Brain microvascular endothelial cell (primary cell): ENCODE results near the gene STRN4.
"Not testable (repeated sequence)": the region's sequence is repeated elsewhere in the genome, so short reads cannot be mapped to it uniquely, and the experiment has no call there.

Source experiments
- DNase-seq: peaks from one replicate; pipeline ENCODE4 v3.0.0-alpha.2; 2020
- H3K27ac ChIP-seq: fragments of 250-450 bp; sonication (Bioruptor Pico); 2 replicates; pipeline ENCODE4 v1.5.1; 2020; ENCODE audit warnings: mild to moderate bottlenecking, moderate library complexity
- H3K27me3 ChIP-seq: fragments of 250-450 bp; sonication (Bioruptor Pico); replicated peaks from 2 replicates; pipeline ENCODE4 v1.5.1; 2020; ENCODE audit warnings: mild to moderate bottlenecking
- H3K36me3 ChIP-seq: fragments of 250-450 bp; sonication (Bioruptor Pico); replicated peaks from 2 replicates; pipeline ENCODE4 v1.5.1; 2020; ENCODE audit warnings: mild to moderate bottlenecking
- H3K4me3 ChIP-seq: 2 replicates; pipeline ENCODE4 v1.5.1; 2011; ENCODE audit warnings: low read depth, mild to moderate bottlenecking, control low read depth, low read length, moderate library complexity
- CTCF ChIP-seq: IDR thresholded peaks from 2 replicates; pipeline ENCODE4 v1.5.1; 2011; ENCODE audit warnings: low read depth, mild to moderate bottlenecking, moderate library complexity, low read length, control low read depth, inconsistent platforms; ENCODE audit errors: missing control alignments
- in situ Hi-C: cut with HindIII; loops from 2 replicates; pipeline ENCODE4 v1.10.0; 2017; ENCODE audit warnings: low sequenced_read_pairs, low pct_ligation_motif_present

STRN4 gene

GRCh38 chr19:46762245-46762890, 16.1 kb upstream of the STRN4 start:
- Histone ChIP-seq H3K4me3 (no peak overlapping the region), H3K36me3 (no peaks in the 10 kb centered on the region), H3K27me3 (no peaks in the 10 kb centered on the region), H3K27ac (no peak overlapping the region)
- in situ Hi-C loops, result no loop called here
- TF ChIP-seq CTCF, result no peak
- DNase-seq, result no peak

- Histone ChIP-seq H3K4me3 (no peak overlapping the region), H3K36me3 (peaks cover 7% of the 10 kb centered on the region), H3K27me3 (no peaks in the 10 kb centered on the region), H3K27ac (no peak overlapping the region)
- in situ Hi-C loops, result no loop called here
- no peak for TF ChIP-seq CTCF
- no peak for DNase-seq
Measured at GRCh38 chr19:46761418-46761831, 15.2 kb upstream of the STRN4 start.

GRCh38 chr19:46760897-46761296, 14.6 kb upstream of the STRN4 start:
- H3K27me3 ChIP-seq, H3K4me3 ChIP-seq, DNase-seq, H3K27ac ChIP-seq, in situ Hi-C loops: not testable (repeated sequence)
- H3K36me3 ChIP-seq, result peaks cover 11% of the 10 kb centered on the region

GRCh38 chr19:46760363-46760762, 14.1 kb upstream of the STRN4 start:
- no peak overlapping the region for H3K4me3 ChIP-seq
- TF ChIP-seq CTCF, result no peak
- H3K36me3 ChIP-seq, result peaks cover 11% of the 10 kb centered on the region
- in situ Hi-C loops, result no loop called here
- H3K27me3 ChIP-seq, result no peaks in the 10 kb centered on the region
- DNase-seq, result no peak
- H3K27ac ChIP-seq, result no peak overlapping the region

GRCh38 chr19:46759817-46760333, 13.6 kb upstream of the STRN4 start:
- H3K27me3 ChIP-seq, result no peaks in the 10 kb centered on the region
- H3K4me3 ChIP-seq, result no peak overlapping the region
- TF ChIP-seq CTCF, result no peak
- peak; percentile 29 for DNase-seq
- no peak overlapping the region for H3K27ac ChIP-seq
- in situ Hi-C loops, result no loop called here
- H3K36me3 ChIP-seq, result peaks cover 11% of the 10 kb centered on the region

- no peak for DNase-seq
- Histone ChIP-seq H3K4me3 (no peak overlapping the region), H3K27ac (no peak overlapping the region), H3K27me3 (no peaks in the 10 kb centered on the region), H3K36me3 (peaks cover 11% of the 10 kb centered on the region)
- in situ Hi-C loops, result no loop called here
- TF ChIP-seq CTCF, result no peak
Measured at GRCh38 chr19:46759206-46759605, 13.0 kb upstream of the STRN4 start.
